GM23338 (cell line): ENCODE results near the gene ABCG8. TPM values are rescaled to one million over a fixed set of nuclear protein-coding genes. Genes with fewer than 3 reads are reported as not detected.

Experiments used
- ATAC-seq: fragments of 200-7000 bp; cut with Tn5 transposase; 3 replicates; pipeline ENCODE4 v1.9.1; 2020
- DNase-seq: peaks from one replicate; pipeline ENCODE4 v3.0.0-alpha.2; 2015; ENCODE audit warnings: low spot score
- H2AFZ ChIP-seq: fragments of 200-600 bp; sonication (generic); 2 replicates; pipeline ENCODE4 v1.8.0; 2016; ENCODE audit warnings: antibody characterized with exemption, mild to moderate bottlenecking, moderate library complexity
- H3F3A ChIP-seq: fragments of 200-600 bp; sonication (generic); replicated peaks from 2 replicates; pipeline ENCODE4 v1.8.0; 2017; ENCODE audit warnings: antibody characterized with exemption, mixed run types, low read depth
- H3K27ac ChIP-seq: fragments of 200-600 bp; sonication (generic); 2 replicates; pipeline ENCODE4 v1.6.1; 2016; ENCODE audit warnings: low read depth
- H3K27me3 ChIP-seq: fragments of 200-600 bp; sonication (generic); 2 replicates; pipeline ENCODE4 v1.8.0; 2016; ENCODE audit warnings: mild to moderate bottlenecking, mixed run types, moderate library complexity; ENCODE audit not compliant: insufficient read depth
- H3K36me3 ChIP-seq: fragments of 200-600 bp; sonication (generic); 2 replicates; pipeline ENCODE4 v1.8.0; 2016; ENCODE audit warnings: mild to moderate bottlenecking; ENCODE audit not compliant: insufficient read depth
- H3K4me1 ChIP-seq: fragments of 200-600 bp; sonication (generic); 2 replicates; pipeline ENCODE4 v1.8.0; 2016; ENCODE audit warnings: mild to moderate bottlenecking, moderate library complexity; ENCODE audit not compliant: insufficient read depth
- H3K4me2 ChIP-seq: fragments of 200-600 bp; sonication (generic); 2 replicates; pipeline ENCODE4 v1.7.1; 2017; ENCODE audit warnings: mixed run types
- H3K4me3 ChIP-seq: fragments of 200-600 bp; sonication (generic); 2 replicates; pipeline ENCODE4 v1.6.1; 2016; ENCODE audit warnings: mixed run types
- H3K79me2 ChIP-seq: fragments of 200-600 bp; sonication (generic); replicated peaks from 2 replicates; pipeline ENCODE4 v1.8.0; 2017; ENCODE audit warnings: mild to moderate bottlenecking; ENCODE audit not compliant: insufficient read depth
- H3K9me2 ChIP-seq: fragments of 200-600 bp; sonication (generic); 2 replicates; pipeline ENCODE4 v1.8.0; 2017; ENCODE audit not compliant: insufficient read depth
- H4K20me1 ChIP-seq: fragments of 200-600 bp; sonication (generic); replicated peaks from 2 replicates; pipeline ENCODE4 v1.8.0; 2017; ENCODE audit warnings: mild to moderate bottlenecking; ENCODE audit not compliant: insufficient read depth
- H3K27ac Mint-ChIP-seq: 2 replicates; pipeline ENCODE4 v1.8.0; 2020; ENCODE audit warnings: inconsistent platforms, mild to moderate bottlenecking, moderate library complexity, mixed read lengths
- H3K27me3 Mint-ChIP-seq: 3 replicates; pipeline ENCODE4 v1.8.0; 2022; ENCODE audit warnings: low read depth, mild to moderate bottlenecking, moderate library complexity, mixed read lengths, inconsistent platforms; ENCODE audit not compliant: insufficient read depth, poor library complexity
- H3K36me3 Mint-ChIP-seq: 3 replicates; pipeline ENCODE4 v1.8.0; 2021; ENCODE audit warnings: low read depth, mild to moderate bottlenecking, inconsistent platforms, moderate library complexity, mixed read lengths
- H3K4me1 Mint-ChIP-seq: 3 replicates; pipeline ENCODE4 v1.8.0; 2020; ENCODE audit warnings: mild to moderate bottlenecking, inconsistent platforms, mixed read lengths
- H3K4me3 Mint-ChIP-seq: 3 replicates; pipeline ENCODE4 v1.8.0; 2021; ENCODE audit warnings: moderate library complexity, mild to moderate bottlenecking, inconsistent platforms, mixed read lengths
- H3K9me3 Mint-ChIP-seq: 3 replicates; pipeline ENCODE4 v1.8.0; 2020; ENCODE audit warnings: moderate library complexity, mild to moderate bottlenecking, inconsistent platforms, mixed read lengths
- CREB1 ChIP-seq: fragments of 250-450 bp; sonication (Bioruptor Pico); IDR thresholded peaks from 2 replicates; pipeline ENCODE4 v1.5.0; 2020; ENCODE audit warnings: low read depth, mild to moderate bottlenecking, moderate library complexity
- ETS1 ChIP-seq: IDR thresholded peaks from 2 replicates; pipeline ENCODE4 v1.6.1; 2016; ENCODE audit warnings: antibody characterized with exemption
- EZH2 ChIP-seq: fragments of 200-600 bp; sonication (generic); IDR thresholded peaks from one replicate; pipeline ENCODE4 v1.8.0; 2017; ENCODE audit warnings: antibody characterized with exemption, mild to moderate bottlenecking, low read depth; ENCODE audit not compliant: unreplicated experiment
- EZH2phosphoT487 ChIP-seq: fragments of 200-600 bp; sonication (generic); IDR thresholded peaks from one replicate; pipeline ENCODE4 v1.8.1; 2018; ENCODE audit warnings: antibody characterized with exemption; ENCODE audit not compliant: unreplicated experiment
- JUNB ChIP-seq: IDR thresholded peaks from one replicate; pipeline ENCODE4 v1.6.1; 2016; ENCODE audit warnings: antibody characterized with exemption; ENCODE audit not compliant: unreplicated experiment
- POLR2AphosphoS5 ChIP-seq: IDR thresholded peaks from 2 replicates; pipeline ENCODE4 v1.6.1; 2016; ENCODE audit warnings: antibody characterized with exemption, low read depth
- REST ChIP-seq: IDR thresholded peaks from one replicate; pipeline ENCODE4 v1.6.1; 2018; ENCODE audit warnings: antibody characterized with exemption; ENCODE audit not compliant: unreplicated experiment
- STAT1 ChIP-seq: IDR thresholded peaks from one replicate; pipeline ENCODE4 v1.6.1; 2016; ENCODE audit warnings: antibody characterized with exemption; ENCODE audit not compliant: unreplicated experiment
- ZNF114 ChIP-seq: fragments of 250-450 bp; sonication (Bioruptor Pico); IDR thresholded peaks from 2 replicates; pipeline ENCODE4 v1.5.0; 2020; ENCODE audit warnings: mild to moderate bottlenecking, moderate library complexity
- ZNF331 ChIP-seq: fragments of 250-450 bp; sonication (Bioruptor Pico); IDR thresholded peaks from 2 replicates; pipeline ENCODE4 v1.5.0; 2020; ENCODE audit warnings: low read depth, mild to moderate bottlenecking, moderate library complexity
- ZNF462 ChIP-seq: fragments of 250-450 bp; sonication (Bioruptor Pico); IDR thresholded peaks from 2 replicates; pipeline ENCODE4 v1.5.0; 2020; ENCODE audit warnings: mild to moderate bottlenecking, moderate library complexity
- polyA plus RNA-seq: library from polyadenylated mRNA; unstranded; fragments of >200 nt; fragmentation: Nextera tagmentation; extraction: Ambion mirVana; gene quantifications from 2 replicates; pipeline ENCODE4 v1.2.1, GENCODE V29; 2016
- total RNA-seq: library from RNA; depleted of rRNA; stranded (reverse); fragments of >200 nt; shearing (Covaris generic); gene quantifications from 2 replicates; pipeline ENCODE4 v1.2.3, GENCODE V29; 2014

ABCG8 gene
- total and polyA plus RNA-seq, 2 experiments from 2014 or later: 0.19 to 0.35 TPM

GRCh38 chr2:43837831-43838559, 776 bp upstream of the ABCG8 start (continued):
- TF ChIP-seq ETS1: no peak

GRCh38 chr2:43839776-43840564, 1.2 kb downstream of the ABCG8 start:
- peaks cover 5% of the 10 kb centered on the region for H3K27me3 Mint-ChIP-seq
- no peaks in the 10 kb centered on the region for H3K27me3 ChIP-seq
- H3K27ac ChIP-seq: no peak overlapping the region
- H2AFZ ChIP-seq: peak overlapping the region; percentile 80; the same call in 1 of the 2 replicates
- no peak for DNase-seq
- H3K27ac Mint-ChIP-seq: no peak overlapping the region
- H3K4me3 Mint-ChIP-seq: no peak overlapping the region; the same call in 2 of the 3 replicates
- H3K4me1 Mint-ChIP-seq: peaks cover 15% of the 10 kb centered on the region
- H3K36me3 ChIP-seq: no peaks in the 10 kb centered on the region
- H4K20me1 ChIP-seq: no peaks in the 10 kb centered on the region
- H3K4me2 ChIP-seq: no peak overlapping the region
- no peaks in the 10 kb centered on the region; the same call in 1 of the 2 replicates for H3K4me1 ChIP-seq
- no peaks in the 10 kb centered on the region for H3K36me3 Mint-ChIP-seq
- H3K4me3 ChIP-seq: no peak overlapping the region
- 0 out of 2 replicates have a peak, but pooled peaks cover 5% of the 10 kb centered on the region for H3K9me2 ChIP-seq
- H3K79me2 ChIP-seq: no peaks in the 10 kb centered on the region
- no peaks in the 10 kb centered on the region for H3F3A ChIP-seq
- H3K9me3 Mint-ChIP-seq: no peaks in the 10 kb centered on the region
- ATAC-seq: no peak
- TF ChIP-seq REST: no peak
- no peak for TF ChIP-seq ZNF114
- no peak for TF ChIP-seq CREB1
- TF ChIP-seq ZNF462 (CRISPR knock-in tag): no peak
- TF ChIP-seq EZH2phosphoT487: no peak
- no peak for TF ChIP-seq ZNF331 (CRISPR knock-in tag)
- no peak for TF ChIP-seq ETS1
- TF ChIP-seq STAT1: no peak
- no peak for TF ChIP-seq EZH2
- TF ChIP-seq JUNB: no peak
- no peak for TF ChIP-seq POLR2AphosphoS5
